Keratinocyte (primary cell): ENCODE data around the gene PARD3B.

ENCODE experiments used
- CTCF ChIP-seq, 3 experiments: IDR thresholded peaks in 1 of 3; conservative IDR thresholded peaks in 1 of 3; optimal IDR thresholded peaks in 1 of 3; 2 replicates in 2 of 3; 3 replicates in 1 of 3; pipeline versions ENCODE3 to v1.5.1; 2011; ENCODE audit warnings: low read length in 3 of 3, mild to moderate bottlenecking in 3 of 3, moderate library complexity in 2 of 3, control low read depth in 1 of 3, inconsistent platforms in 1 of 3; ENCODE audit not compliant: insufficient read depth in 2 of 3; ENCODE audit errors: extremely low read depth in 1 of 3
- EZH2 ChIP-seq: IDR thresholded peaks from one replicate; pipeline ENCODE4 v1.6.1; 2012; ENCODE audit warnings: inconsistent platforms, mild to moderate bottlenecking, low read length, moderate library complexity

GRCh38 chr2:205527801-205528200 is 982.5 kb downstream of the PARD3B start:
- TF ChIP-seq CTCF (optimal IDR thresholded peaks at IDR 0.05 in 1 of 3, IDR thresholded peaks at IDR 0.05 in 1 of 3, conservative IDR thresholded peaks at IDR 0.05 in 1 of 3; ENCODE audit: extremely low read depth in 1 of 3, insufficient read depth in 2 of 3, low read length in 3 of 3) (no peak), EZH2 (no peak)
